ENCODE results near the gene LRRC8B.

Gene LRRC8B

GRCh38 chr1:89547563-89548116 is 23.0 kb downstream of the LRRC8B start:
- no peak for DNase-seq (ENCODE audit: low read depth)

DNA sequence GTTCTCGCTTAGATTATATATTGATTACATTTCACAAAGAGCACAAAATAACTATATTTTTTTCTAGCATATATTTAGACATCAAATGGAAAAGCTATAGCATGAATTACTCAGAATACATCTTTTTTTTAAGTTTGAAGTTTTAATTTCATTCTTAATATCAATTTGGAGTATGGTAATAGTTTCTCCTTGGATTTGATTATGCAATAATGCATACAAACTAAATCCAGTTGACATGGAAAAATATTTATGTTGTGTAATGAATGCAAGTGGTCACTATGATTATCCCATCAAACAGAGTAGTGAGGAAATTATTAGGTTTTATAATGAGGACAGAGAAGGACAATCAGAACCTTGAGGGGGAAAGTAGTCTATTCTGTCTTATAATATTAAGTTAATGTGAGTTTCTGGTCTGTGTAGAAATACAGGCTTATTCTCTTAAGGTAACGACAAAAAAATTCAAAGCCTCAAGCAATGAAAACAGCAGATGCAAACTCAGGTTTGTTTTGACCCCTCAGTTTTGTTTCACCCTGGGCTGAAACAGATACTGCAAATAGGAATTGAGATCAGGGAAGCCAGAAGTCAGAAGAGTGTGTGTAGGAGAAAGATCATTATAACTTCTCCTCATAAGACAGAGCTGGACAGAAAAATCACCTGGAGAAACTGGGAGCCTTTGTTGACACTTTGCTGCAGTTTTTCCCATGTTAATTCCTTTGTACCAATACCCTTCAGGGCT is 23.7 kb downstream of the LRRC8B start:
- no peak for DNase-seq (ENCODE audit: low read depth)

DNA sequence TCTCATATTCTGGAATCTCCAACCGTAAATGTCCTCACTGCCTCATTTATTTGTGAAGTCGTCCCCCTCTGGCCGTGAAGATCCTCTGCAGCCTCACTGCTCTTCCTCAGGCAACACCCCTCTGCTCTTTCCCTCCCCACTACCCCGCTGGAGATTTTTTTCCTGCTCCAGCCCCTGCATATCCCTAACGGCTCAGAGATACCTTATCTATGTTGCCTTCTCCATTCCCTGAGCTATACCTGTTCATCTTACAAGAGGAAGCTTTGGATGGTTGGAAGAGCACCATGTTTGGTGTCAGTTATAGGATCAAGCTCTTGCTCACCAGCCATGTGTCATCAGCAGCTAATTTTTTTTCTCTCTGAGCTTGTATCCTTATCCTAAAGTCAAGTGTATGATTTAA is 26.4 kb downstream of the LRRC8B start:
- DNase-seq (ENCODE audit: low read depth) = no peak

DNA sequence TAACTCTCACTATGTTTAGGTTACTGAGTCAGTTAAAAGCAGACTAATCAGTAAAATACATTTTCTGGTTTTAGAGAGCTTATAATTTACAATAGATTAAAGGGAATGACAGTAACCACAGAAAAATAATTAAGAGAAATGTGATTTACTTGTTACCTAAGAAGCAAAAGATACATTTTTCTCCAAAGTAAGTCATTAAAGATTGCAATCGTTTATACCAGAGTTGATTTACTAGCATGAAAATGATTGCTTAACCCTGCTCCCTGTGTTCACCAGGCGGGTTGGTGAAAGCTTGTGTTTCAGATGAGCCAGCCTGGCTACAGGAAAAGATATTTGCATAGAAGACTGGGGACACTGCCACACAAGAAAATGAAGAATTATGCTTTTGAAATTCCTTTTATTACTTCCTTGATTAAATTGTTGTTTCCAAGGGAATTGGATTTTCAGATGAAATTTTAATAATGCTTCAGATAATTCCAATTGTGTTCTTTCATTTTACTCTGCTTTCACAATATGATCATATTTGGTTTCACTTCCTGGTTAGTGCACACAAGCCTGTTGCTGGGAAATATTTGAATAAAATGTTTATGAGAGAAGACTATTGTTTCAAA is 27.9 kb downstream of the LRRC8B start:
- DNase-seq (ENCODE audit: low read depth) = no peak

DNA sequence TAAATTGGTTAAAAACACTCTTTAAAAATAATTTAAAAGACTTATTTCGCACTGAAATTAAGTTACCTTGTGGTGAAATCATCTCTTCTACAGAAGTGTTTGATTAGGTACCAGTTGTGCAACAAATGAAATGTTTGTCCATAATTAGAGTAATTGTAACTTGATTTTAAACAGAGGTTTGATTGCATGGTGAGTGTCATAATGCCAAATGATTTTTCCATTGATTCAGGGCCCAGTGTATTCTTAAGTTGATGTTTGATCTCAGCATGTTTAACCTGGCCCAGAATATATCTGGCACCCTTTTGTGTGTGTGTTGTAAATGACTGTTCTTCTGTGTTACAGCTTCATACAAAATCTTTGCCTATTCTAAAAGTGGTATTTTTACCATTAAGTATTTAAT is 28.5 kb downstream of the LRRC8B start:
- no peak for DNase-seq (ENCODE audit: low read depth)

- DNase-seq (ENCODE audit: low read depth) = no peak
These were observed 30.9 kb downstream of the LRRC8B start for GRCh38 chr1:89555550-89555949.

- no peak for DNase-seq (ENCODE audit: low read depth)
These were observed 32.3 kb downstream of the LRRC8B start for GRCh38 chr1:89556726-89557444.

DNA sequence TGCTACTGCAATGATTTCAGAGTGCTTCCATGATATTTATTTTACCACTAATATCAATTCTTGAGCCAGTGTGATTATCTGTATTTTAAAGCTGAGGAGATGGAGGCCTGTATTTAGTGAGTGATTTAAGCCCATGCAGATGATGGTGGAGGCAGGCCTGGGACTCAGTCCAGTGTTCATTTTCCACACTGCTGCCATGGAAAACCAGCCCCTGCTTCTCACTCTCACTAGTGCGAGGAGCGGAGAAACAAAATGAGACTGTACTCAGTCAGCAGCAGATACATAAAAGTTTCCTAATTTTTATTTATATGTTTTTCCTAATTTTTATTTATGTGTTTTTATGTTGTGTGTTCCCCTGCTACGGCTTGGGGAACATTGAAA is 32.8 kb downstream of the LRRC8B start:
- no peak for DNase-seq (ENCODE audit: low read depth)

DNA sequence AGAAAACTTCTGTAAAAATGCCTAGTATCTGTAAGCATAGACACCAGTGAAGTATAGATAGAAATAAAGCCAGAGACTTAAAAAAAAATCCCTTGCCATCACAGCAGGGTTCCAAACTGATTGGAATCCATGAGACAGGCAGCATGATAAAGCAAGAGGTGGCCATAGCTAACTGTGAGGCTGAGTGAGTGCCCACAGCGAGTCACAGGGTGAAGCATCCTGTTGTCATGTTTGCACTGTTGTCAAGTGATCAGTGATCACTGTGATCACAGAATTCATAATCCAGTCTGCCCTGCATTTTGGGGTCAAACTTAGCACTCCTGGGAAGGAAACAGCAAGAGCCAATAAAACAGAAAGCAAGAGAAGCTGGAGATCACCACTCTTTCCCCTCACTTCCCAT is 33.3 kb downstream of the LRRC8B start:
- no peak for DNase-seq (ENCODE audit: low read depth)

GRCh38 chr1:89563957-89564604 is 39.5 kb downstream of the LRRC8B start:
- no peak for DNase-seq (ENCODE audit: low read depth)

DNA sequence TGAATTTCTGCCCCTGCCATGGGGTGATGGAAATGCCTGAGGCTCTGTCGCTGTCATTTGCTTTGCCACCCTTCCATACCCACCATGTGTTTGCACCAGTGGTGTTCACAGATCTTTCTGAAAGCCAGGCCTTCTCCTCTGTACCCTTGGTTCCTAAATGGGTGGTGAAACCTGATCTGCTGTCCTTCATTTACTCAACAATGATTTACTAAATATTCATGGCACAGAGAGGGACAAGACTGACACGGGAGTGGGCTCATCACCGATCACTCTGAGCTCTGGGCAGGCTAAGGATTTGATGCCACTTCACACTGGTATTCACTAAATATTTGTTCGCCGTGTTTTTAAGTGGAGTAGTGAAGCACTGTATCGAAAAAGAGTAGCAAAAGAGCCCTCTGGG is 40.9 kb downstream of the LRRC8B start:
- no peak for DNase-seq (ENCODE audit: low read depth)

DNA sequence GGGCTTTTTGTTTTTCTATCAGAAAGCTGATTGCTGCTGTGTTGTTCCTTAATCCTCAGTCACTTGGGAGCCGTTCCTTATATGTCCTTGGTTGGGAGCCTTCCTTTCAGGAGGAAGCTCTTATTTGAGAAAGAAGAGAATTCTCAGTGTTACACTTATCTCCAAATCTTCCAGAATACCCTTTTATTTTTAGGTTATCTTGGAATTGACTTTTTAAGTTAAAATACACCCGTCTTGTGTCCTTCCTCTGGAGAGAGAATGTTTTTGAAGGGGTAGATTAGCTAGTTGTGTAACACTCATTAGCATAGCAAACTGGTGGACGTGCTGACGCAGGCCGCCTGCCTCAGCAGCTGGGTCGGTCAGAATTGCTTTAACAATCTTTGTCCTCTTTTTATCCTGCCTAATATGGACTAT is 42.1 kb downstream of the LRRC8B start:
- DNase-seq (ENCODE audit: low read depth) = no peak

DNA sequence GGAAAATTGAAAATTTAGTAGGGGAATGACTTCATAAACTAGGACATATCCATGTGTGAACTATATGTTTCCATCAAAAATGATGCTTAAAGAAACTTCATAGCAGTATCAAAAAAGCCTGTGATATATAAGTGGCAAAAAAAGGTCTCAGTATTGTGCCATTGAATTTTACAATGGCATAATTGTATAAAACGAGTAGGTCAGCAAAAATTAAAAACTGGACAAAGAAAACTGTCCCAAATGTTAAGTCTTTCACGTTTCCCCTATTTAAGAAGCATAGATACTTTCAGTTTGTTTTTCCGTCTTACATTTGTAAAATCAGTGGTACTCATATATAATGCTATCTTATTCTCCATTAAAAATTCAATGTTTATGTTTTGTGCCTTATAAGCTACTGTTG is 43.2 kb downstream of the LRRC8B start:
- DNase-seq (ENCODE audit: low read depth) = no peak

DNA sequence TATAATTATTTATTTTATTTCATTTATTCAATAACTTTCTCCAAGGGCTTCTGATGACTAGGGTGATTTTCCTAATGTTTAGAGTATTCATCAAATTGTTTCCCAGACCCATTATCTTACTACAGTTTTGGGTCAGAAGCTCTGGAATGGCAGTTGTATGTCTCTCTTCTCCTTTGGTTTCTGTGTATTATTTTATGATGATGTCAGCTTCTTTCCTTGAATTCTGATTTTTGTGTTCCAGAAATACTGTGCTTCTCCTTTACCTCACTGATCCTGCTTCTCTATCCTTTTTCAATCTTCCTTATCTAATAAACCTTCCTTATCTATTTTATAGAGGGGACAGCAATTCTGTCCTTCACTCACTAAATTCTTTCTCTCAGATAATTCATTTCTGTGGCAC is 48.8 kb downstream of the LRRC8B start:
- no peak for DNase-seq (ENCODE audit: low read depth)

DNA sequence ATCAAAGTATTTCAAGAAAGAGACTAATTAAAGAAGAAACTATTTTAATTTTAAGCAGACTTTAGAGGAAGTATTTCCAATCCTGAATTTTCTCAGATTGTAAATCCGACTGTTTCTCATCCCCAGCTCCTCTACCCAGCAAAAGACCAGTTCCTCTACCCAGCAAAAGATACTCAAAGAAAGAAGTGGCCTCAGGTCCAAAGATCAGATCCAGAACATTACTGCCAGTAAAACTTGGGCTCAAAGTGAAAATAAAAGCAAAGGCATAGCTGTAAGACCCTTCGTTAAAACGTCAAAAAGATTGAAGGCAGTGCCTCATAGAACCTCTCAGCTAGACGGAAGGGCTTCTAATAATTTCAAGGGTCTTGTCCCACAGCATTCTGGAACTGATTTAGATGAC is 50.0 kb downstream of the LRRC8B start:
- DNase-seq (ENCODE audit: low read depth) = no peak

DNA sequence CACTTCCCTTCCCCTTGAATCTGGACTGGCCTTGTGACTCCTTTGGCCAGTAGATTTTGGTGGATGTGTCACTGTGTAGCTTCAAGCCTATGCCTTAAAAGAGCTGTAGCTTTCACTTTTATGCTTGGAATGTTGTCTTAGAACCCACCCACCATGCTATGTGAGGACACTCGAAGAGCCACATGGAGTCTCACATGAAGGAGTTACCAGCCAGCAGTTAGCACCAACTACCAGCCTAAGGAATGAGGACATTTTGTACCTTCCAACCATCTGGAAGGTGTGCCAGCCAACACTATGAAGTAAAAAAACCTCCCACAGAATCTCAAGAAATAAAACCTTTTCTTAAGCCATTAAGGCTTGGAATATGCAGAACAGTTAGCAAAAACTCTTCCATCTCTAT is 50.6 kb downstream of the LRRC8B start:
- DNase-seq (ENCODE audit: low read depth) = no peak

GRCh38 chr1:89576013-89576412 is 51.4 kb downstream of the LRRC8B start:
- no peak for DNase-seq (ENCODE audit: low read depth)

DNA sequence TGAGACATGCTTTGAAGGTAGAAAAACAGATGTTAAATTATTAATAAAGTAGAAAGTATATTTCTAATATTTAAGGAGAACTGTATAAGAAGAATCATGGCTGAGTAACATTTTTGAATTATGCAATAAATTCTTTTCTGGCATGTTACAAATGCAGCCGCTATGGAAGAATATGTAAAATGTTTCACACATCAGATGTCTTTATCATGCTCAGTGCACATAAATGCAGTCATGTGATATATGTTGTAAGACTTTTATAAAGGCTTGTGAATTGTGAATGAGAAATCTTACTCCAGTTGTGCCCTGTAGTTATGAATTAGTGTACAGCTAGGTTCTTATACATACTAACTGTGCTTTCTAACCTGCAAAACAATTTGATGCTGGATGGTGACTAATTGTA is 53.5 kb downstream of the LRRC8B start:
- DNase-seq (ENCODE audit: low read depth) = no peak

GRCh38 chr1:89578946-89579684 is 54.5 kb downstream of the LRRC8B start:
- no peak for DNase-seq (ENCODE audit: low read depth)

DNA sequence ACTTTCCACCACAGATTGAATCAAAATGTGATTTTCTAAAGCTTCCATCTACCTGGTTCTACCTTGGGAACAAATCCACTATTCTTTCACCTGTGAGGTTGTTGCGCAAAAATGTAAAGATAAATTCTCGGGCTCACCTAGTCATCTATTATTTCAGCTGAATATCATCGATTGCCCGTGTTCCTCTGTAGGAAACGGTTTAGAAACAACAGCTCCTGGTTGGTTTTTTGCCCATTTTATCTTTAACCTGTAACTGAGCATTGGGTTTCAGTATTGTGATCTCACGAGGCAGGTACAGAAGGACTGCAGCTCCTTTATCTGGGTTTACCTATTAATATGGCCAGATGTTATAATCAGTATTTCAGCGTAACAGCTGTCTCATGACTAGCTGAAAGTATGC is 55.4 kb downstream of the LRRC8B start:
- no peak for DNase-seq (ENCODE audit: low read depth)

GRCh38 chr1:89581859-89582258 is 57.2 kb downstream of the LRRC8B start:
- no peak for DNase-seq (ENCODE audit: low read depth)

DNA sequence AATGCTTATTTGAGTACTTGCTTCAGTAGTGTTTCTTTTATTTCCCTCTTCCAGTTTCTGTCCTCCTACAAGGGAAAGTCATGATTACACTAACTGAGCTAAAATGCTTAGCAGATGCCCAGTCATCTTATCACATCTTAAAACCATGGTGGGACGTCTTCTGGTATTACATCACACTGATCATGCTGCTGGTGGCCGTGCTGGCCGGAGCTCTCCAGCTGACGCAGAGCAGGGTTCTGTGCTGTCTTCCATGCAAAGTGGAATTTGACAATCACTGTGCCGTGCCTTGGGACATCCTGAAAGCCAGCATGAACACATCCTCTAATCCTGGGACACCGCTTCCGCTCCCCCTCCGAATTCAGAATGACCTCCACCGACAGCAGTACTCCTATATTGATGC is 57.9 kb downstream of the LRRC8B start:
- DNase-seq (ENCODE audit: low read depth) = no peak

Data from activated T-helper 9 cell treated with anti-CD3 and anti-CD28 coated beads, Interleukin-2, amount 50 U/mL, for 16 hours (primary cell).